GM12872 (cell line): Measurements from ENCODE around the gene TNNC2.

Experiments
- CTCF ChIP-seq: IDR thresholded peaks from 3 replicates; pipeline ENCODE4 v1.5.1; 2011; ENCODE audit warnings: low read depth, mild to moderate bottlenecking, low read length, moderate library complexity; ENCODE audit not compliant: insufficient read depth

The TNNC2 gene

DNA sequence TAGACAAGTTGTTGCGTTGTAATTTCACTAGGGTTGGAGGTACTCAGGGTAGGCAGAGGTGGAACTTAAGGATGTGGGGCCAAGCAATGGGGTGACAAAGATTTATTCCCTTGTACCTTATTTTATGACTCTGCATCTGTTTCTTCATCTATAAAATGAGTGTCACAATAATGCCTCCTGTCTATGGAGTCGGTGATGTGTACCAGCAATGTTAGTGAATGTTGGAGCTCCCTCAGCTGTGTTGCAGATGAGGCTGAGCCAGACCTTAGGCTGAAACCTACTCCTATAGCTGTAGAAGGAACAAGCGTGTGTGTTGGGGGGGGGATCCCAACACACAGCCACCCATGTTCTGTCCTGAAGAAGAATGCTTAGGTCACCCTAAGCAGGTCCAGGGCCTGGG lies 10.2 kb downstream of the TNNC2 start:
- TF ChIP-seq CTCF = no peak

DNA sequence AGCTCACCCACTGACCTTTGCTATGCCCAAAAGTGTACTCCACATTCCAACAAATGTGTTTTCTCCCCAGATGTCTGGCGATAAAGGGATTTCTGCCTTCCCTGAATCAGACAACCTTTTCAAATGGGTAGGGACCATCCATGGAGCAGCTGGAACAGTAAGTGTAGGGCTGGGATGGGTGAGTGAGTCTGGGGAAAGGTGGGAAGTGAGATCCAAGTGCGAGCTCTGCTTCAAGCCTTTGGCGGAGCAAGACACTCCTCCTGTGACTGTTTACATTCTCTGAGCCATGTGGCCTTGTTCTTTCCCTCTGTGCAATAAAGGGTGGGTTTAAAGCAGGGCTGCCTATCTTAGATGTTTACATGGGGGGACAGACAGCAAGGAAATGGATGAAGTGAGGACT lies 12.8 kb downstream of the TNNC2 start:
- TF ChIP-seq CTCF = no peak

GRCh38 chr20:45813489-45813888 lies 13.6 kb downstream of the TNNC2 start:
- TF ChIP-seq CTCF = no peak

GRCh38 chr20:45813006-45813340 lies 14.1 kb downstream of the TNNC2 start:
- no peak for TF ChIP-seq CTCF

- no peak for TF ChIP-seq CTCF
Measured at GRCh38 chr20:45812157-45813005, 14.7 kb downstream of the TNNC2 start, which contains the start of gene UBE2C. TSS of gene UBE2C (plus strand) at chr20:45812644. CDS start at chr20:45812696, 52 bp downstream.

DNA sequence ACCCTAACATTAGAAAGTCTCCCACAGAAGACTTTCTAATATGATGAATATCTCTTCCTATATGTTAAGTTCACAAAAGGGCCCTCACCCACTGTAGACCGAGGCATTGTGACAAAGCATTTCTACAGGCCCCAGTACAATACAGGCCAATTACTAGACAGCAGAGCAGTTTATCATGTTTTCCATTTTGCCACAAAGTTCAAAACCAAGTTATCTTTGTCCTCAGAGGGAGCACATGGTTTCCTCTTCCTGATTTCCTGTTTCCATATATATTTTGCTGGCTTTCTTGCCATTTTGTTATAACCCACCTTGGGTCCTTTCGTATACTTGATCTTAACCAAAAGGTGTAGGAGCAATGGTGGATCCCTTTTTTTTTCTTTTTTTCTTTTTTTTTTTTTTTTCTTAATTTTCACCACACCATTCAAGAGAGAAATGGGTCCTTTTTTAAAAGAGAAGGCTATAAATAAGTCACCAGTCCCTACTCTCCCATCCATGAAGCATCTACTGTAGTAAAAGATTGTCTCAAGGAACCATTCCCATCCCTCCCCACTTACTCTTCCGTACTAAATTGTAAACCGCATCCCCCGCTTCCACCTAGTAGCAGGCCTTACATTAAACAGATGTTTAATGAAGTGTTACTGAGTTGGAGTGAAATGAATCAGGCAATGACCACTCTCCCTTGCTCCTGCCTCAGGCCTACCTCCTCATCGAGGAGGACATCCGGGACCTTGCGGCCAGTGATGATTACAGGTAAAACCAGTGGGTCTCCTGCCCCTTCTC lies 16.7 kb downstream of the TNNC2 start:
- TF ChIP-seq CTCF = no peak

GRCh38 chr20:45801851-45802250 lies 25.3 kb downstream of the TNNC2 start:
- TF ChIP-seq CTCF = no peak
